ENCODE measurements around the gene HOXA13.

The HOXA13 gene

GRCh38 chr7:27191833-27192545 lies 7.9 kb downstream of the HOXA13 start:
- Histone ChIP-seq H3K27ac (ENCODE audit: extremely low read depth, low read depth, low read length) (no peak overlapping the region), H3K36me3 (ENCODE audit: control insufficient read depth in 2 of 2, insufficient read depth in 1 of 2, low read length in 2 of 2) (peaks cover 11 to 23% of the 10 kb centered on the region in 2 experiments; a peak in 2 of 3 replicates), H3K4me1 (ENCODE audit: control insufficient read depth, insufficient read depth, low read length) (peaks cover 27% of the 10 kb centered on the region), H3K9me3 (ENCODE audit: control insufficient read depth, insufficient read depth, low read depth, low read length) (no peaks in the 10 kb centered on the region), H3K4me3 (ENCODE audit: low read depth, low read length) (no peak overlapping the region)
- CTCF ChIA-PET = interaction anchor here (1.1 kb wide), 1 partner anchor 1299 kb away, joined by 4 read pairs; no protein-coding TSS in a partner anchor
- POLR2A ChIA-PET = no interaction called here
- TF ChIP-seq ZBTB8A (tag by site-specific recombination; IDR thresholded peaks at IDR 0.05) (0 out of 2 replicates have a peak, but pooled peaks have one; percentile 12), PRDM10 (tag by site-specific recombination; IDR thresholded peaks at IDR 0.05) (peak; percentile 67), ZNF416 (tag by site-specific recombination; IDR thresholded peaks at IDR 0.05) (no peak), ZXDB (tag by site-specific recombination; IDR thresholded peaks at IDR 0.05) (peak; percentile 14; the same call in 1 of the 2 replicates), ZNF335 (tag by site-specific recombination; conservative IDR thresholded peaks at IDR 0.05) (peak; percentile 49), YY1 (tag by site-specific recombination; IDR thresholded peaks at IDR 0.05) (0 out of 2 replicates have a peak, but pooled peaks have one; percentile 32), ZBTB26 (tag by site-specific recombination; optimal IDR thresholded peaks at IDR 0.05) (peak; percentile 52), KLF17 (tag by site-specific recombination; IDR thresholded peaks at IDR 0.05) (no peak), ZBTB49 (tag by site-specific recombination; IDR thresholded peaks at IDR 0.05; ENCODE audit: low read depth) (no peak), ZNF510 (tag by site-specific recombination; IDR thresholded peaks at IDR 0.05; ENCODE audit: insufficient replicate concordance) (no peak), AEBP2 (tag by site-specific recombination; IDR thresholded peaks at IDR 0.05; ENCODE audit: borderline replicate concordance) (no peak), ZIC2 (tag by site-specific recombination; IDR thresholded peaks at IDR 0.05) (no peak), ZBTB11 (tag by site-specific recombination; conservative IDR thresholded peaks at IDR 0.05; ENCODE audit: low read depth) (no peak), ZNF341 (tag by site-specific recombination; IDR thresholded peaks at IDR 0.05; ENCODE audit: low read depth) (0 out of 2 replicates have a peak, but pooled peaks have one; percentile 12), ZNF398 (tag by site-specific recombination; IDR thresholded peaks at IDR 0.05) (peak; percentile 39; the same call in 1 of the 2 replicates), ZNF248 (tag by site-specific recombination; IDR thresholded peaks at IDR 0.05) (no peak)
